A549 (cell line): ENCODE measurements around the gene LMTK3. TPM values are rescaled to one million over a fixed set of nuclear protein-coding genes. Genes with fewer than 3 reads are reported as not detected.

Experiments
- ATAC-seq, 2 experiments: fragments of 200-7000 bp in 1 of 2; fragments of >200 bp in 1 of 2; cut with Nextera tagmentation in 1 of 2; cut with Tn5 transposase in 1 of 2; 3 replicates each; pipeline versions ENCODE4 v1.8.0 to v1.9.1; 2018 to 2020; ENCODE audit warnings: mild to moderate bottlenecking in 1 of 2, moderate library complexity in 1 of 2
- CTCF ChIA-PET: fragments of 300-600 bp; sonication (Branson Sonifier 250); formaldehyde crosslinking; extraction: SDS; loops from one replicate; lab custom pipeline; 2021; ENCODE audit warnings: antibody characterized with exemption, inconsistent platforms; lab: Yijun Ruan, JAX
- POLR2A ChIA-PET: fragments of 350-600 bp; formaldehyde crosslinking; extraction: SDS; loops from one replicate; lab custom pipeline; 2021; ENCODE audit warnings: antibody characterized with exemption, inconsistent platforms; lab: Yijun Ruan, JAX
- DNase-seq, 2 experiments: peaks; one replicate each; pipeline versions ENCODE4 v3.0.0 to v3.0.0-alpha.2; 2011 to 2016; ENCODE audit warnings: low read depth in 1 of 2, low spot score in 1 of 2
- FAIRE-seq: peaks from 2 replicates; lab custom pipeline; 2011; peaks lifted over from hg19 to GRCh38; lab: Jason Lieb, UNC
- H3K27ac ChIP-seq, 2 experiments: fragments of >200 bp; sonication (Bioruptor Twin); formaldehyde crosslinking; 3 replicates each; pipeline ENCODE4 v1.5.1; 2016 to 2017
- H3K4me1 ChIP-seq: fragments of >200 bp; sonication (Bioruptor Twin); formaldehyde crosslinking; 3 replicates; pipeline ENCODE4 v1.6.1; 2016
- H3K4me2 ChIP-seq: fragments of >200 bp; sonication (Bioruptor Twin); formaldehyde crosslinking; 3 replicates; pipeline ENCODE4 v1.6.1; 2016
- H3K4me3 ChIP-seq: fragments of >200 bp; sonication (Bioruptor Twin); formaldehyde crosslinking; 3 replicates; pipeline ENCODE4 v1.5.1; 2016
- H3K9me3 ChIP-seq: fragments of >200 bp; sonication (Bioruptor Twin); formaldehyde crosslinking; 3 replicates; pipeline ENCODE4 v1.6.1; 2016
- BHLHE40 ChIP-seq: IDR thresholded peaks from 2 replicates; pipeline ENCODE4 v1.6.1; 2012; ENCODE audit warnings: low read depth, low read length, inconsistent platforms
- CBX8 ChIP-seq: fragments of 200-600 bp; sonication (generic); IDR thresholded peaks from 2 replicates; pipeline ENCODE4 v1.6.1; 2016
- CHD2 ChIP-seq: fragments of 150-350 bp; IDR thresholded peaks from 2 replicates; pipeline ENCODE4 v1.6.1; 2014; ENCODE audit warnings: low read length; ENCODE audit not compliant: partially characterized antibody
- ELK1 ChIP-seq: fragments of 150-350 bp; IDR thresholded peaks from 2 replicates; pipeline ENCODE4 v1.6.1; 2014; ENCODE audit warnings: low read depth, mild to moderate bottlenecking, low read length
- EP300 ChIP-seq, 2 experiments: fragments of >200 bp; sonication (Bioruptor Twin); formaldehyde crosslinking; IDR thresholded peaks; 2 replicates in 1 of 2; 3 replicates in 1 of 2; pipeline ENCODE4 v1.6.1; 2016 to 2017
- GATA3 ChIP-seq: IDR thresholded peaks from 2 replicates; pipeline ENCODE4 v1.6.1; 2012; ENCODE audit warnings: borderline replicate concordance
- HOXA7 ChIP-seq: fragments of 250-450 bp; sonication (Bioruptor Pico); IDR thresholded peaks from 2 replicates; pipeline ENCODE4 v1.5.0; 2020; ENCODE audit warnings: mild to moderate bottlenecking, moderate library complexity
- JUN ChIP-seq, 2 experiments: fragments of >200 bp; sonication (Bioruptor Twin); formaldehyde crosslinking; IDR thresholded peaks; 2 replicates in 1 of 2; 3 replicates in 1 of 2; pipeline ENCODE4 v1.6.1; 2016 to 2017
- KDM1A ChIP-seq: fragments of 200-600 bp; sonication (generic); IDR thresholded peaks from 2 replicates; pipeline ENCODE4 v1.6.1; 2016; ENCODE audit warnings: low read depth, mild to moderate bottlenecking
- MAZ ChIP-seq: fragments of 150-350 bp; IDR thresholded peaks from 2 replicates; pipeline ENCODE4 v1.6.1; 2014; ENCODE audit warnings: antibody characterized with exemption, low read depth, low read length, borderline replicate concordance
- NFE2L2 ChIP-seq: fragments of 150-350 bp; conservative IDR thresholded peaks from 2 replicates; pipeline ENCODE4 v1.6.1; 2014; ENCODE audit warnings: low read length
- NPAS2 ChIP-seq: fragments of 250-450 bp; sonication (Bioruptor Pico); IDR thresholded peaks from 2 replicates; pipeline ENCODE4 v1.8.0; 2022; ENCODE audit warnings: mild to moderate bottlenecking, moderate library complexity, borderline replicate concordance
- NR3C1 ChIP-seq: fragments of >200 bp; sonication (Bioruptor Twin); formaldehyde crosslinking; IDR thresholded peaks from 3 replicates; pipeline ENCODE4 v1.6.1; 2017
- POLR2A ChIP-seq: IDR thresholded peaks from 2 replicates; pipeline ENCODE4 v1.6.1; 2012; ENCODE audit warnings: mild to moderate bottlenecking, low read length
- RAD21 ChIP-seq, 2 experiments: fragments of >200 bp in 1 of 2; sonication (Bioruptor Twin) in 1 of 2; formaldehyde crosslinking in 1 of 2; IDR thresholded peaks in 1 of 2; conservative IDR thresholded peaks in 1 of 2; 2 replicates in 1 of 2; 3 replicates in 1 of 2; pipeline ENCODE4 v1.6.1; 2012 to 2018; ENCODE audit warnings: inconsistent platforms in 1 of 2
- RARB ChIP-seq: fragments of 250-450 bp; sonication (Bioruptor Pico); IDR thresholded peaks from 2 replicates; pipeline ENCODE4 v1.8.0; 2021; ENCODE audit warnings: mild to moderate bottlenecking, moderate library complexity
- REST ChIP-seq: fragments of 200-600 bp; sonication (generic); IDR thresholded peaks from 2 replicates; pipeline ENCODE4 v1.6.1; 2016; ENCODE audit warnings: antibody characterized with exemption, mild to moderate bottlenecking, moderate library complexity
- RFX5 ChIP-seq: fragments of 450-650 bp; IDR thresholded peaks from 2 replicates; pipeline ENCODE4 v1.7.1; 2014; ENCODE audit warnings: antibody characterized with exemption, mild to moderate bottlenecking, moderate library complexity
- TFCP2L1 ChIP-seq: fragments of 250-450 bp; sonication (Bioruptor Pico); IDR thresholded peaks from 2 replicates; pipeline ENCODE4 v1.5.0; 2021; ENCODE audit warnings: mild to moderate bottlenecking
- ZFP36 ChIP-seq: fragments of 450-650 bp; IDR thresholded peaks from 2 replicates; pipeline ENCODE4 v1.6.1; 2014; ENCODE audit warnings: borderline replicate concordance; ENCODE audit not compliant: partially characterized antibody
- WGBS: methylation state at CpG from one replicate; pipeline ENCODE4 v1.1.6; 2017; ENCODE audit errors: missing lambda C conversion rate; 5-methylcytosine and 5-hydroxymethylcytosine counted together
- polyA plus RNA-seq, 4 experiments: library from polyadenylated mRNA; depleted of rRNA in 3 of 4; stranded (reverse); fragments of >200 nt; fragmentation: RNase III in 1 of 4; extraction: RNeasy Plus Mini Kit Qiagen cat#74134 plus additional on column Dnase treatment in 1 of 4; gene quantifications; 2 replicates in 3 of 4; 3 replicates in 1 of 4; pipeline ENCODE4 v1.2.3, GENCODE V29; 2011 to 2017

The LMTK3 gene
- polyA plus RNA-seq, 2 of the 4 experiments (the other 2 are of a cell fraction), result 0.62 to 6.1 TPM

GRCh38 chr19:48496959-48497727 lies 14.5 kb downstream of the LMTK3 start:
- FAIRE-seq, result no peak
- CTCF ChIA-PET, result interaction anchor here (1.0 to 9.4 kb wide), 6 partner anchors 7 to 112 kb away, joined by 3 to 152 read pairs (median 12); no protein-coding TSS in a partner anchor
- POLR2A ChIA-PET, result interaction anchor here (0.6 to 1.4 kb wide), 2 partner anchors 30 to 87 kb away, joined by 4 to 5 read pairs; no protein-coding TSS in a partner anchor
- no peak for ATAC-seq
- WGBS, result 88% methylated on average over 38 of the region's 45 CpGs
- Histone ChIP-seq H3K4me1 (peaks cover 22% of the 10 kb centered on the region), H3K4me3 (no peak overlapping the region), H3K27ac (no peak overlapping the region), H3K4me2 (no peak overlapping the region), H3K9me3 (no peaks in the 10 kb centered on the region)
- no peak for DNase-seq
- TF ChIP-seq JUN (IDR thresholded peaks at IDR 0.05), result no peak
- TF ChIP-seq NR3C1, result no peak
- no peak for TF ChIP-seq TFCP2L1 (CRISPR knock-in tag)
- no peak for TF ChIP-seq RFX5
- TF ChIP-seq ZFP36, result no peak
- no peak for TF ChIP-seq GATA3
- TF ChIP-seq KDM1A, result no peak
- TF ChIP-seq CHD2, result no peak
- TF ChIP-seq RAD21 (conservative IDR thresholded peaks at IDR 0.05 in 1 of 2, IDR thresholded peaks at IDR 0.05 in 1 of 2), result no peak
- TF ChIP-seq CBX8, result no peak
- TF ChIP-seq EP300 (IDR thresholded peaks at IDR 0.05), result no peak
- TF ChIP-seq BHLHE40, result no peak
- no peak for TF ChIP-seq POLR2A
- no peak for TF ChIP-seq ELK1
- no peak for TF ChIP-seq HOXA7 (CRISPR knock-in tag)
- TF ChIP-seq RARB, result no peak
- no peak for TF ChIP-seq NFE2L2

- DNase-seq (no peak), ATAC-seq (no peak), FAIRE-seq (no peak)
- Histone ChIP-seq H3K4me2 (no peak overlapping the region), H3K4me1 (peaks cover 28% of the 10 kb centered on the region), H3K27ac (peak overlapping the region in 1 of 2 experiments; percentile 30; a peak in 1 of 6 replicates), H3K9me3 (no peaks in the 10 kb centered on the region), H3K4me3 (no peak overlapping the region)
- POLR2A ChIA-PET, result no interaction called here
- WGBS, result 79% methylated on average over 6 of the region's 6 CpGs
- CTCF ChIA-PET, result interaction anchor here (0.6 to 9.5 kb wide), 9 partner anchors 11 to 309 kb away, joined by 3 to 152 read pairs (median 4); no protein-coding TSS in a partner anchor
- TF ChIP-seq NPAS2, result no peak
- TF ChIP-seq BHLHE40, result no peak
- TF ChIP-seq MAZ, result no peak
- TF ChIP-seq REST, result no peak
- TF ChIP-seq TFCP2L1 (CRISPR knock-in tag), result no peak
- no peak for TF ChIP-seq NFE2L2
Observed at GRCh38 chr19:48495396-48495795, 16.2 kb downstream of the LMTK3 start.
